ENCODE data around the gene SPI1. TPM values are rescaled to one million over a fixed set of nuclear protein-coding genes. Genes with fewer than 3 reads are reported as not detected.
A peak's percentile ranks its signal among the peaks of the same experiment; 100 is the strongest.

The SPI1 gene
- total RNA-seq, 1 experiment from 2014 or later, result not detected

GRCh38 chr11:47388697-47389576 lies 10.6 kb upstream of the SPI1 start:
- no peak for DNase-seq (ENCODE audit: low read depth)

GRCh38 chr11:47387944-47388696 lies 9.8 kb upstream of the SPI1 start:
- no peak for DNase-seq (ENCODE audit: low read depth)

GRCh38 chr11:47384498-47384897 lies 6.2 kb upstream of the SPI1 start:
- DNase-seq (ENCODE audit: low read depth), result no peak

- no peak for DNase-seq (ENCODE audit: low read depth)
Observed at GRCh38 chr11:47383071-47383470, 4.7 kb upstream of the SPI1 start.

GRCh38 chr11:47380078-47380477 lies 1.7 kb upstream of the SPI1 start:
- no peak for DNase-seq (ENCODE audit: low read depth)

- DNase-seq (ENCODE audit: low read depth), result no peak
Observed at GRCh38 chr11:47379317-47379716, 970 bp upstream of the SPI1 start.

- no peak for DNase-seq (ENCODE audit: low read depth)
Observed at GRCh38 chr11:47378836-47379170, 456 bp upstream of the SPI1 start.

- DNase-seq (ENCODE audit: low read depth), result no peak
Observed at GRCh38 chr11:47377571-47378009, 757 bp downstream of the SPI1 start.

GRCh38 chr11:47376525-47377371 lies 1.6 kb downstream of the SPI1 start:
- DNase-seq (ENCODE audit: low read depth), result no peak

GRCh38 chr11:47376107-47376524 lies 2.2 kb downstream of the SPI1 start:
- DNase-seq (ENCODE audit: low read depth), result no peak

- no peak for DNase-seq (ENCODE audit: low read depth)
Observed at GRCh38 chr11:47375546-47376085, 2.7 kb downstream of the SPI1 start.

GRCh38 chr11:47375020-47375419 lies 3.3 kb downstream of the SPI1 start:
- DNase-seq (ENCODE audit: low read depth), result no peak

- no peak for DNase-seq (ENCODE audit: low read depth)
Observed at GRCh38 chr11:47374720-47375019, 3.7 kb downstream of the SPI1 start.

- DNase-seq (ENCODE audit: low read depth), result peak; percentile 68
Observed at GRCh38 chr11:47373876-47374719, 4.2 kb downstream of the SPI1 start.

GRCh38 chr11:47372422-47372821 lies 5.9 kb downstream of the SPI1 start:
- no peak for DNase-seq (ENCODE audit: low read depth)

- no peak for DNase-seq (ENCODE audit: low read depth)
Observed at GRCh38 chr11:47369676-47370075, 8.7 kb downstream of the SPI1 start.

GRCh38 chr11:47366020-47366490 lies 12.3 kb downstream of the SPI1 start:
- DNase-seq (ENCODE audit: low read depth), result no peak

GRCh38 chr11:47361419-47361818 lies 16.9 kb downstream of the SPI1 start:
- DNase-seq (ENCODE audit: low read depth), result no peak

GRCh38 chr11:47360341-47360740 lies 18.0 kb downstream of the SPI1 start:
- DNase-seq (ENCODE audit: low read depth), result no peak

- DNase-seq (ENCODE audit: low read depth), result no peak
Observed at GRCh38 chr11:47359586-47359985, 18.8 kb downstream of the SPI1 start.

GRCh38 chr11:47359162-47359561 lies 19.2 kb downstream of the SPI1 start:
- DNase-seq (ENCODE audit: low read depth), result no peak

All from M059J (cell line).